ENCODE measurements around the gene PPP3R1.

- no peak for TF ChIP-seq TCF4 (CRISPR knock-in tag; IDR thresholded peaks at IDR 0.05; ENCODE audit: borderline replicate concordance)
- no peak for TF ChIP-seq ZFP30 (CRISPR knock-in tag; IDR thresholded peaks at IDR 0.05)
- TF ChIP-seq PATZ1 (CRISPR knock-in tag; IDR thresholded peaks at IDR 0.05; ENCODE audit: borderline replicate concordance) = no peak
- no peak for TF ChIP-seq CSRNP3 (CRISPR knock-in tag; IDR thresholded peaks at IDR 0.05)
- no peak for TF ChIP-seq CREB5 (CRISPR knock-in tag; IDR thresholded peaks at IDR 0.05; ENCODE audit: low read depth)
These were observed 405 bp downstream of the PPP3R1 start for GRCh38 chr2:68251855-68252399.

All from SK-N-SH treated with all-trans-retinoic acid at 6 μM for 48 hours (cell line).